GM23338 (cell line): ENCODE data around the gene KDM4C. TPM values are rescaled to one million over a fixed set of nuclear protein-coding genes. Genes with fewer than 3 reads are reported as not detected.

Experiments
- ATAC-seq: fragments of 200-7000 bp; cut with Tn5 transposase; 3 replicates; pipeline ENCODE4 v1.9.1; 2020
- DNase-seq: peaks from one replicate; pipeline ENCODE4 v3.0.0-alpha.2; 2015; ENCODE audit warnings: low spot score
- H2AFZ ChIP-seq: fragments of 200-600 bp; sonication (generic); 2 replicates; pipeline ENCODE4 v1.8.0; 2016; ENCODE audit warnings: antibody characterized with exemption, mild to moderate bottlenecking, moderate library complexity
- H3F3A ChIP-seq: fragments of 200-600 bp; sonication (generic); replicated peaks from 2 replicates; pipeline ENCODE4 v1.8.0; 2017; ENCODE audit warnings: antibody characterized with exemption, mixed run types, low read depth
- H3K27ac ChIP-seq: fragments of 200-600 bp; sonication (generic); 2 replicates; pipeline ENCODE4 v1.6.1; 2016; ENCODE audit warnings: low read depth
- H3K27me3 ChIP-seq: fragments of 200-600 bp; sonication (generic); 2 replicates; pipeline ENCODE4 v1.8.0; 2016; ENCODE audit warnings: mild to moderate bottlenecking, mixed run types, moderate library complexity; ENCODE audit not compliant: insufficient read depth
- H3K36me3 ChIP-seq: fragments of 200-600 bp; sonication (generic); 2 replicates; pipeline ENCODE4 v1.8.0; 2016; ENCODE audit warnings: mild to moderate bottlenecking; ENCODE audit not compliant: insufficient read depth
- H3K4me1 ChIP-seq: fragments of 200-600 bp; sonication (generic); 2 replicates; pipeline ENCODE4 v1.8.0; 2016; ENCODE audit warnings: mild to moderate bottlenecking, moderate library complexity; ENCODE audit not compliant: insufficient read depth
- H3K4me2 ChIP-seq: fragments of 200-600 bp; sonication (generic); 2 replicates; pipeline ENCODE4 v1.7.1; 2017; ENCODE audit warnings: mixed run types
- H3K4me3 ChIP-seq: fragments of 200-600 bp; sonication (generic); 2 replicates; pipeline ENCODE4 v1.6.1; 2016; ENCODE audit warnings: mixed run types
- H3K79me2 ChIP-seq: fragments of 200-600 bp; sonication (generic); replicated peaks from 2 replicates; pipeline ENCODE4 v1.8.0; 2017; ENCODE audit warnings: mild to moderate bottlenecking; ENCODE audit not compliant: insufficient read depth
- H3K9me2 ChIP-seq: fragments of 200-600 bp; sonication (generic); 2 replicates; pipeline ENCODE4 v1.8.0; 2017; ENCODE audit not compliant: insufficient read depth
- H4K20me1 ChIP-seq: fragments of 200-600 bp; sonication (generic); replicated peaks from 2 replicates; pipeline ENCODE4 v1.8.0; 2017; ENCODE audit warnings: mild to moderate bottlenecking; ENCODE audit not compliant: insufficient read depth
- H3K27ac Mint-ChIP-seq: 2 replicates; pipeline ENCODE4 v1.8.0; 2020; ENCODE audit warnings: inconsistent platforms, mild to moderate bottlenecking, moderate library complexity, mixed read lengths
- H3K27me3 Mint-ChIP-seq: 3 replicates; pipeline ENCODE4 v1.8.0; 2022; ENCODE audit warnings: low read depth, mild to moderate bottlenecking, moderate library complexity, mixed read lengths, inconsistent platforms; ENCODE audit not compliant: insufficient read depth, poor library complexity
- H3K36me3 Mint-ChIP-seq: 3 replicates; pipeline ENCODE4 v1.8.0; 2021; ENCODE audit warnings: low read depth, mild to moderate bottlenecking, inconsistent platforms, moderate library complexity, mixed read lengths
- H3K4me1 Mint-ChIP-seq: 3 replicates; pipeline ENCODE4 v1.8.0; 2020; ENCODE audit warnings: mild to moderate bottlenecking, inconsistent platforms, mixed read lengths
- H3K4me3 Mint-ChIP-seq: 3 replicates; pipeline ENCODE4 v1.8.0; 2021; ENCODE audit warnings: moderate library complexity, mild to moderate bottlenecking, inconsistent platforms, mixed read lengths
- H3K9me3 Mint-ChIP-seq: 3 replicates; pipeline ENCODE4 v1.8.0; 2020; ENCODE audit warnings: moderate library complexity, mild to moderate bottlenecking, inconsistent platforms, mixed read lengths
- CREB1 ChIP-seq: fragments of 250-450 bp; sonication (Bioruptor Pico); IDR thresholded peaks from 2 replicates; pipeline ENCODE4 v1.5.0; 2020; ENCODE audit warnings: low read depth, mild to moderate bottlenecking, moderate library complexity
- ETS1 ChIP-seq: IDR thresholded peaks from 2 replicates; pipeline ENCODE4 v1.6.1; 2016; ENCODE audit warnings: antibody characterized with exemption
- EZH2 ChIP-seq: fragments of 200-600 bp; sonication (generic); IDR thresholded peaks from one replicate; pipeline ENCODE4 v1.8.0; 2017; ENCODE audit warnings: antibody characterized with exemption, mild to moderate bottlenecking, low read depth; ENCODE audit not compliant: unreplicated experiment
- EZH2phosphoT487 ChIP-seq: fragments of 200-600 bp; sonication (generic); IDR thresholded peaks from one replicate; pipeline ENCODE4 v1.8.1; 2018; ENCODE audit warnings: antibody characterized with exemption; ENCODE audit not compliant: unreplicated experiment
- NANOG ChIP-seq: IDR thresholded peaks from 2 replicates; pipeline ENCODE4 v1.6.1; 2016; ENCODE audit warnings: antibody characterized with exemption, borderline replicate concordance
- POLR2AphosphoS5 ChIP-seq: IDR thresholded peaks from 2 replicates; pipeline ENCODE4 v1.6.1; 2016; ENCODE audit warnings: antibody characterized with exemption, low read depth
- REST ChIP-seq: IDR thresholded peaks from one replicate; pipeline ENCODE4 v1.6.1; 2018; ENCODE audit warnings: antibody characterized with exemption; ENCODE audit not compliant: unreplicated experiment
- STAT1 ChIP-seq: IDR thresholded peaks from one replicate; pipeline ENCODE4 v1.6.1; 2016; ENCODE audit warnings: antibody characterized with exemption; ENCODE audit not compliant: unreplicated experiment
- ZNF114 ChIP-seq: fragments of 250-450 bp; sonication (Bioruptor Pico); IDR thresholded peaks from 2 replicates; pipeline ENCODE4 v1.5.0; 2020; ENCODE audit warnings: mild to moderate bottlenecking, moderate library complexity
- ZNF462 ChIP-seq: fragments of 250-450 bp; sonication (Bioruptor Pico); IDR thresholded peaks from 2 replicates; pipeline ENCODE4 v1.5.0; 2020; ENCODE audit warnings: mild to moderate bottlenecking, moderate library complexity
- polyA plus RNA-seq: library from polyadenylated mRNA; unstranded; fragments of >200 nt; fragmentation: Nextera tagmentation; extraction: Ambion mirVana; gene quantifications from 2 replicates; pipeline ENCODE4 v1.2.1, GENCODE V29; 2016
- total RNA-seq: library from RNA; depleted of rRNA; stranded (reverse); fragments of >200 nt; shearing (Covaris generic); gene quantifications from 2 replicates; pipeline ENCODE4 v1.2.3, GENCODE V29; 2014

Gene KDM4C
- total and polyA plus RNA-seq, 2 experiments from 2014 or later, result 12.0 to 43.8 TPM

- Histone ChIP-seq H3F3A (no peaks in the 10 kb centered on the region), H3K4me1 (no peaks in the 10 kb centered on the region), H3K9me2 (no peaks in the 10 kb centered on the region), H3K27me3 (no peaks in the 10 kb centered on the region), H3K79me2 (no peaks in the 10 kb centered on the region), H3K4me2 (no peak overlapping the region), H3K36me3 (no peaks in the 10 kb centered on the region), H3K4me3 (no peak overlapping the region), H4K20me1 (no peaks in the 10 kb centered on the region), H2AFZ (no peak overlapping the region), H3K27ac (no peak overlapping the region)
- Mint-ChIP-seq H3K36me3 (no peaks in the 10 kb centered on the region), H3K4me1 (peaks cover 12% of the 10 kb centered on the region; the same call in 2 of the 3 replicates), H3K27ac (no peak overlapping the region), H3K27me3 (no peaks in the 10 kb centered on the region), H3K4me3 (no peak overlapping the region), H3K9me3 (no peaks in the 10 kb centered on the region)
- DNase-seq (no peak), ATAC-seq (no peak)
- TF ChIP-seq STAT1, result no peak
- TF ChIP-seq ZNF462, result no peak
- no peak for TF ChIP-seq ETS1
Measured at GRCh38 chr9:7086389-7086788, 328.6 kb downstream of the KDM4C start.

- Mint-ChIP-seq H3K27ac (no peak overlapping the region), H3K4me1 (peaks cover 12% of the 10 kb centered on the region; the same call in 2 of the 3 replicates), H3K4me3 (no peak overlapping the region), H3K36me3 (no peaks in the 10 kb centered on the region), H3K9me3 (no peaks in the 10 kb centered on the region), H3K27me3 (no peaks in the 10 kb centered on the region)
- no peak for ATAC-seq
- Histone ChIP-seq H3K79me2 (no peaks in the 10 kb centered on the region), H3K27ac (no peak overlapping the region), H3K4me3 (no peak overlapping the region), H3K36me3 (no peaks in the 10 kb centered on the region), H3K9me2 (no peaks in the 10 kb centered on the region), H3K4me2 (no peak overlapping the region), H3K4me1 (no peaks in the 10 kb centered on the region), H4K20me1 (no peaks in the 10 kb centered on the region), H3K27me3 (no peaks in the 10 kb centered on the region), H2AFZ (no peak overlapping the region), H3F3A (no peaks in the 10 kb centered on the region)
- no peak for DNase-seq
- TF ChIP-seq POLR2AphosphoS5 (no peak), EZH2 (no peak), REST (no peak), STAT1 (no peak), EZH2phosphoT487 (no peak), ZNF114 (no peak), CREB1 (CRISPR knock-in tag) (no peak), ETS1 (no peak), NANOG (no peak)
Measured at GRCh38 chr9:7088611-7089010, 330.8 kb downstream of the KDM4C start.
